Ascending aorta (tissue), 2 donors: ENCODE data around the gene NPRL2. TPM values are rescaled to one million over a fixed set of nuclear protein-coding genes. Genes with fewer than 3 reads are reported as not detected.
A peak's percentile ranks its signal among the peaks of the same experiment; 100 is the strongest.

Source experiments
- DNase-seq, 2 donors: peaks; one replicate each; pipeline ENCODE4 v3.0.0-alpha.2; 2019; ENCODE audit warnings: low spot score in 2 of 2
- H3K27ac ChIP-seq, 2 donors: fragments of 200-600 bp; sonication (generic); one replicate each; pipeline ENCODE4 v1.5.1; 2016 to 2017; ENCODE audit warnings: mild to moderate bottlenecking in 1 of 2
- H3K27me3 ChIP-seq: fragments of 200-600 bp; sonication (generic); one replicate; pipeline ENCODE4 v1.5.1; 2017
- H3K36me3 ChIP-seq, 2 donors: fragments of 200-600 bp; sonication (generic); one replicate each; pipeline ENCODE4 v1.5.1; 2016
- H3K4me1 ChIP-seq, 2 donors: fragments of 200-600 bp; sonication (generic); one replicate each; pipeline ENCODE4 v1.5.1; 2016 to 2017; ENCODE audit warnings: mild to moderate bottlenecking in 1 of 2
- H3K4me3 ChIP-seq, 2 donors: fragments of 200-600 bp; sonication (generic); one replicate each; pipeline ENCODE4 v1.5.1; 2016 to 2017; ENCODE audit warnings: mild to moderate bottlenecking in 1 of 2
- H3K9me3 ChIP-seq, 2 donors: fragments of 200-600 bp; sonication (generic); one replicate each; pipeline ENCODE4 v1.5.1; 2016
- CTCF ChIP-seq, 3 experiments: fragments of 200-600 bp in 2 of 3; fragments of 450-650 bp in 1 of 3; sonication (generic) in 2 of 3; IDR thresholded peaks; one replicate each; pipeline ENCODE4 v1.5.1; 2016 to 2019; ENCODE audit warnings: antibody characterized with exemption in 3 of 3, mild to moderate bottlenecking in 1 of 3, moderate library complexity in 1 of 3
- intact Hi-C: fragments of 100-400 bp; cut with DNase I; formaldehyde crosslinking; loops from one replicate; pipeline ENCODE4 v1.15.1; 2023
- total RNA-seq: library from RNA; depleted of rRNA; stranded (reverse); fragments of >200 nt; gene quantifications from one replicate; pipeline ENCODE4 v1.1.0, GENCODE V29; 2016

NPRL2 gene
- total RNA-seq, 1 donor from 2014 or later, result 37.8 TPM

- Histone ChIP-seq H3K4me1 (peaks cover 18 to 43% of the 10 kb centered on the region in 2 donors), H3K36me3 (peaks cover 18 to 43% of the 10 kb centered on the region in 2 donors), H3K9me3 (no peaks in the 10 kb centered on the region), H3K27me3 (no peaks in the 10 kb centered on the region), H3K27ac (peak overlapping the region; percentile 19 to 20), H3K4me3 (peak overlapping the region; percentile 42 to 87)
- no peak for TF ChIP-seq CTCF (IDR thresholded peaks at IDR 0.05)
- no peak for DNase-seq
- intact Hi-C loops, result loop anchor here (5.0 kb wide), 1 partner anchor 256 kb away; the partner anchor contains the start of gene CISH
Measured at GRCh38 chr3:50355829-50356552, 5.4 kb upstream of the NPRL2 start.

- H3K9me3 ChIP-seq, result no peaks in the 10 kb centered on the region
- intact Hi-C loops, result loop anchor here (5.0 kb wide), 2 partner anchors 247 to 257 kb away; partner anchors contain the start of gene CISH
- no peak overlapping the region for H3K4me3 ChIP-seq
- H3K27ac ChIP-seq, result no peak overlapping the region
- peaks cover 18 to 43% of the 10 kb centered on the region in 2 donors for H3K36me3 ChIP-seq
- H3K27me3 ChIP-seq, result no peaks in the 10 kb centered on the region
- DNase-seq, result no peak
- H3K4me1 ChIP-seq, result peaks cover 18 to 43% of the 10 kb centered on the region in 2 donors
- TF ChIP-seq CTCF (IDR thresholded peaks at IDR 0.05), result no peak
Measured at GRCh38 chr3:50354850-50355249, 4.3 kb upstream of the NPRL2 start.

GRCh38 chr3:50354186-50354764, 3.7 kb upstream of the NPRL2 start:
- Histone ChIP-seq H3K27me3 (no peaks in the 10 kb centered on the region), H3K4me3 (no peak overlapping the region), H3K9me3 (no peaks in the 10 kb centered on the region), H3K27ac (no peak overlapping the region), H3K36me3 (peaks cover 18 to 43% of the 10 kb centered on the region in 2 donors), H3K4me1 (peaks cover 24 to 49% of the 10 kb centered on the region in 2 donors)
- TF ChIP-seq CTCF (IDR thresholded peaks at IDR 0.05), result no peak
- intact Hi-C loops, result loop anchor here (5.0 kb wide), 1 partner anchor 248 kb away; no protein-coding TSS in a partner anchor
- DNase-seq, result no peak

GRCh38 chr3:50353245-50354004, 2.9 kb upstream of the NPRL2 start:
- DNase-seq, result no peak
- intact Hi-C loops, result loop anchor here (5.0 kb wide), 1 partner anchor 249 kb away; no protein-coding TSS in a partner anchor

More at GRCh38 chr3:50353245-50354004, 2.9 kb upstream of the NPRL2 start:
- no peak overlapping the region for H3K27ac ChIP-seq
- no peak overlapping the region for H3K4me3 ChIP-seq
- TF ChIP-seq CTCF (IDR thresholded peaks at IDR 0.05), result no peak
- H3K9me3 ChIP-seq, result no peaks in the 10 kb centered on the region
- no peaks in the 10 kb centered on the region for H3K27me3 ChIP-seq
- H3K36me3 ChIP-seq, result peaks cover 18 to 45% of the 10 kb centered on the region in 2 donors
- H3K4me1 ChIP-seq, result peaks cover 25 to 48% of the 10 kb centered on the region in 2 donors
